ENCODE measurements around the gene RSAD2. TPM values are rescaled to one million over a fixed set of nuclear protein-coding genes. Genes with fewer than 3 reads are reported as not detected.

Gene RSAD2
- 0.25 TPM in 1 of 2 replicates, not detected in the other for total RNA-seq

GRCh38 chr2:6877402-6878304 is at the start of gene RSAD2:
Gene RSAD2, plus strand, starts transcription at chr2:6877777. Its CDS starts 24 bp downstream, at chr2:6877801.

GRCh38 chr2:6865346-6866274 is 12.0 kb upstream of the RSAD2 start, which contains the start of gene CMPK2:
Gene CMPK2, minus strand, starts transcription at chr2:6865907. Its CDS starts 211 bp downstream, at chr2:6865696.

DNA sequence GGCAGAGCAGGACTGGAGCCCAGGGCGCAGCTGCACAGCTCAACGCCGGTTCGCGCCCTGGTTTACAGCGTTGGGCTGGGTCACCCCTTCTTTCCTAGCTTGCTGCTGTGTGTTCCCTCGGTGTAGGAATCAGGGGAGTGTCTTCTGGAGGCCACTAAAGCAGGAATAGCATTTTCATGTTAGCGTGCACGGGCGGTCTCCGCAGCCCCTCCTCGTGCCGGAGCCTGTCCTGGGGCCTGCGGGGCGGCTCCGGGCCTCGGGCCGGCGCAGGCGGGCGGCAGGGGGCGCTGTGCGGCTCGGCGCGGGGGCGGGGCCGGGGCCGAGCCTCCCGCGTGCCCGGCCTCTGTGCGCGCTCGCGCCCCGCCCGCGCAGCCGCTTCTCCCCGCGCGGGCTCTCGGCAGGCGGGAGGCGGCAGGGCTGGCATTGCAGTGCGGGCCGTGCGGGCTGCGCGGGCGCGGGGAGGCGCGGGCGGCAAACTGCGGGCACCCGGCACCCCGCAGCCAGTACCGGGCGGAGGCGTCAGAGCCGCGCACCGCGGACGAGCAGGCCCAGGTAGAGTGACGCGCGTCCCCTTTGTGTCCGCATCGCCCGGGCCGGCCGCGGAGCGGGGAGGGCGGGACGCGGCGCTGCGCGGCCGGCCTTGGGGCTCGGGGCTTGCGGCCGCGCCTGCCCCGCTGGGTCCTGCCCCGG is 39.6 kb downstream of the RSAD2 start, which contains the start of gene RNF144A:
RNF144A (plus strand) TSS at position 342 of the 690 bp plus-strand sequence. CDS start 79,515 bp downstream, outside the sequence.

Other genes with a start within 250 kb of the RSAD2 start
- 1.1 and 1.5 TPM in 2 replicates for gene CMPK2, start 11.9 kb upstream of the RSAD2 start, total RNA-seq
- gene RNF144A, start 39.6 kb downstream of the RSAD2 start, total RNA-seq = 11.7 and 16.7 TPM in 2 replicates